GM20000 (cell line): ENCODE measurements around the gene APOL4.

Experiments
- DNase-seq: peaks from one replicate; pipeline ENCODE4 v3.0.0; 2012; ENCODE audit warnings: low spot score
- TF ChIP-seq, protein P1 (sequence below): IDR thresholded peaks from 2 replicates; pipeline ENCODE4 v1.5.1; 2012; ENCODE audit warnings: mild to moderate bottlenecking, control low read depth; ENCODE audit errors: extremely low read depth, missing control alignments

APOL4 gene

DNA sequence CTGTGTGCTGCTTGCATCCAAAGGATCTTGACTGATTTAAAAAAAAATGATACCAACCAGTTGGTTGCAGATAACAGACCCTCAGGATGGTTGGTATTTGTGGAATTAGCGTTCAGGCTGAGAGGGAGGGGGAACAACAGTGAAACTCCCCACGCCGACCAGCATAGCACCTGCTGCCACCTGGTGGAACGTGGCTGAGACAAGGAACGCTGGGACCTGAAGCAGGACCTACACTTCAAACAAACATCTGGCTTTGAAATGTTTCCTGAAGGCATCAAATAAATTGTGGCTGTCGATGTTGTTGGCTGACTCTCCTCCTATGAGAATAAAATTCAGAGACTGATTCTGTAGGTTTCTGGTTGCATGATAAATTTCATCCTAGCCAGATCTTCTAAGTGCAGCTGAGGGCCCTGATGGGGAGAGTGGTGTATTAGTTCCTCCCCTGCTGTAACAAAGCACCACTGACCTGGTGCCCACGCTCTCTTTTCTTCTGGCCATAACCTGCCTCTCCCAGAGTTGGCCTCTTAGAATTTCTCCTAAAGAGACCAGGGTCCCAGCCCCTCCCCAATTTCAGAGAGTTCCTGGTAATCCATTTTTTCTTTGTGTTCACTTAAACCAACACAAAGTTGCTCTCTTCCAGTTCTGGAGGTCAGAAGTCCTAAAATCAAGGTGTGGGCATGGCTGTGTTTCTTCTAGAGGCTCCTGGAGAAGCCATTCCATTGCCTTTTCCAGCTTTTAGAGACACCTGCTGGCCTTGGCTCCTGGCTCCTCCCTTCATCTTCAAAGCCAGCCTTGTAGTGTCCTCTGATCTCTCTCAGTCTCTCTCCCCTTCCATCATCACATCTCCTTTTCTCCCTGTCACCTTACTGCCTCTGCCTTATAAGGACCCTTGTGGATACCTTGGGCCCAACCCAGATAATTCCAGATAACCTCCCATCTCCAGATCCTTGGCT, 20.5 kb upstream of the APOL4 start:
- DNase-seq = peak; percentile 54
- TF ChIP-seq, protein P1, sequence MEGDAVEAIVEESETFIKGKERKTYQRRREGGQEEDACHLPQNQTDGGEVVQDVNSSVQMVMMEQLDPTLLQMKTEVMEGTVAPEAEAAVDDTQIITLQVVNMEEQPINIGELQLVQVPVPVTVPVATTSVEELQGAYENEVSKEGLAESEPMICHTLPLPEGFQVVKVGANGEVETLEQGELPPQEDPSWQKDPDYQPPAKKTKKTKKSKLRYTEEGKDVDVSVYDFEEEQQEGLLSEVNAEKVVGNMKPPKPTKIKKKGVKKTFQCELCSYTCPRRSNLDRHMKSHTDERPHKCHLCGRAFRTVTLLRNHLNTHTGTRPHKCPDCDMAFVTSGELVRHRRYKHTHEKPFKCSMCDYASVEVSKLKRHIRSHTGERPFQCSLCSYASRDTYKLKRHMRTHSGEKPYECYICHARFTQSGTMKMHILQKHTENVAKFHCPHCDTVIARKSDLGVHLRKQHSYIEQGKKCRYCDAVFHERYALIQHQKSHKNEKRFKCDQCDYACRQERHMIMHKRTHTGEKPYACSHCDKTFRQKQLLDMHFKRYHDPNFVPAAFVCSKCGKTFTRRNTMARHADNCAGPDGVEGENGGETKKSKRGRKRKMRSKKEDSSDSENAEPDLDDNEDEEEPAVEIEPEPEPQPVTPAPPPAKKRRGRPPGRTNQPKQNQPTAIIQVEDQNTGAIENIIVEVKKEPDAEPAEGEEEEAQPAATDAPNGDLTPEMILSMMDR = peak; percentile 84

DNA sequence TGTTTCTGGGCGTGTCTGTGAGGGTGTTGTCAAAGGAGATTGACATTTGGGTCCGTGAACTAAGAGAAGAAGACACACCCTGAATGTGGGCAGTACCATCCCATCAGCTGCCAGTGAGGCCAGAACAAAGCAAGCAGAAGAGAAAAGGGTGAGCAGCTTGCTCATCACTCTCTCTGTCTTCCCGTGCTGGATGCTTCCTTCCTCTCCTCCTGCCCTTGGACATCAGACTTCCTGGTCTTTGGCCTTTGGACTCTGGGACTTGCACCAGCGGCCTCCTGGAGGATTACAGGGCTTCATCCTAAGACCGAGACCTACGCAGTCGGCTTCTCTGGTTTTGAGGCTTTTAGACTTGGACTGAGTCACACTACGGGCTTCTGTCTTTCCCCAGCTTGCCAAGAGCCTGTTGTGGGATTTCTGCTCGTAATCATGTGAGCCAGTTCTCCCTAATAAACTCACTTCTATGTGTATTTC, 18.9 kb upstream of the APOL4 start:
- TF ChIP-seq, protein P1 = no peak
- DNase-seq = no peak

DNA sequence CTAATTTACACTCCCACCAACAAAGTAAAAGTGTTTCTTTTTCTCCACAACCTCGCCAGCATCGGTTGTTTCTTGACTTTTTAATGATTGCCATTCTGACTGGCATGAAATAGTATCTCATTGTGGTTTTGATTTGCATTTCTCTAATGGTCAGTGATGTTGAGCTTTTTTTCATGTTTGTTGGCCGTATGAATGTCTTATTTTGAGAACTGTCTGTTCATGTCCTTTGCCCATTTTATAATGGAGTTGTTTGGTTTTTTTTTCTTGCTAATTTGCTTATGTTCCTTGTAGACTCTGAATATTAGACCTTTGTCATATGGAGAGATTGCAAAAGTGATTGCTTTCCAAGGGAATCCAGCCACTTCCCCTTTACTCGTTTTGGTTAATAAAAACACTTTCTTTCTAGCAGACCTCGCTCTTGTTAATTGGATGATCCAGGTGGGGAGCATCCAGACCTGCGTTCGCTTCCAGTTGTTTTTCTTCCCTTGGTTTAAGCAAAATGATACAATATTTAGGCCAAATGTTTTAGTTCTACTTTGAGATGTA, 17.1 kb upstream of the APOL4 start:
- TF ChIP-seq, protein P1 = no peak

DNA sequence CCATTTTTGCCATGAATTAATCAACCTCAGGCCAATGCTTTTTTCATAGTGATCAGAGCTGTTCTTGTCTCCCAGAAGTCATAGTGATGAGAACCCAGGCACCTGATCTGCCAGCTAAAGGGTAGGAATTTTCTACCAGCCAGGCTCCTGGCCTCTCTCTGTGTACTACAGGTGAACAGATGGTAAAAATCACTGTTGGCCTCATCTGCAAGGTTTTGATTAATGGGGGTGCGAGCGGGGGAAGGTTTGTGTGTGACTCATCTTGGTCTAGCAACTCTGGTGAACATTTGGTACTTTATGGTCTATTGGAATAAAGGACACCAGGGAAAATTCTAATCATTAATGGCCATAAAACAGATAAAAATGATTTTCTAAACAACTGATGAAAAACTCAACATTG, 14.4 kb upstream of the APOL4 start:
- TF ChIP-seq, protein P1 = no peak
- DNase-seq = no peak

More for the DNA sequence above, 17.1 kb upstream of the APOL4 start:
- no peak for DNase-seq

DNA sequence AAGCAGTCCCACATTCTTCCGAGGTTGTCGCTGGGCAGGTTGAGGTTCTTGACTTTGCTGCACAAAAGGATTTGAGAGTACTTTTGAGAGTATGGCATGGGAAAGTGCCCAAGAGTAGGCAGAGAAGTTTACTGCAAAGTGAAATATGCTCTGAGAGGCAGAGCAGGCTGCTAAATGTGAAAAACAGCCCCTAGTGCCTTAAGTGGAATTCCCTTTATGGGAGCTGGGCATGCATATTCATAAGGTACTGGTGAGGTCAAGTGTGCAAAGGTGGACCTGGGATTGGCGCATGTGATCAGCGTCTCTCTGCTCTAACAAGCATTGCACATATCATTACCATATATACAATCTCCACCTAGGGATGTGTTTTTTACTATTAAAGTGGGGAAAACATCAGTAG, 12.0 kb upstream of the APOL4 start:
- DNase-seq = no peak
- TF ChIP-seq, protein P1 = no peak

DNA sequence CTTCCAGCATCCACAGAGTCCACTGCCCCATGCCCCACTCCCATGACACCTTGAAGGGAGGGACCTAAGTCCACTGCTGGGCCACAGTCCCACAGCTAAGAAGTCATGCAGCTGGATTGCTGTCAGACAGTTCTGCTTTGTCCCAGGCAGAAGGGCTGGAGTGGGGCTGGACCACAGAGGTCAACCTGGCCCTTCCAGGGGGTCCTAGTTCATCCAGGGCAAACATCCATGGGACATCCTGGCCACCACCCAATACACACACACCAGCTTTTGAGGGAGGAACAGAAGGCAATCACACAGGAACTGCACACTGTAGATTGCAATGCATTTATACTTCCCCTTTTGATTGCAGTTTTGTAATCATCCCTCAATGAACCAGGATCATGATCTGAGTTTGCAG, 11.3 kb upstream of the APOL4 start:
- TF ChIP-seq, protein P1 = no peak
- no peak for DNase-seq

DNA sequence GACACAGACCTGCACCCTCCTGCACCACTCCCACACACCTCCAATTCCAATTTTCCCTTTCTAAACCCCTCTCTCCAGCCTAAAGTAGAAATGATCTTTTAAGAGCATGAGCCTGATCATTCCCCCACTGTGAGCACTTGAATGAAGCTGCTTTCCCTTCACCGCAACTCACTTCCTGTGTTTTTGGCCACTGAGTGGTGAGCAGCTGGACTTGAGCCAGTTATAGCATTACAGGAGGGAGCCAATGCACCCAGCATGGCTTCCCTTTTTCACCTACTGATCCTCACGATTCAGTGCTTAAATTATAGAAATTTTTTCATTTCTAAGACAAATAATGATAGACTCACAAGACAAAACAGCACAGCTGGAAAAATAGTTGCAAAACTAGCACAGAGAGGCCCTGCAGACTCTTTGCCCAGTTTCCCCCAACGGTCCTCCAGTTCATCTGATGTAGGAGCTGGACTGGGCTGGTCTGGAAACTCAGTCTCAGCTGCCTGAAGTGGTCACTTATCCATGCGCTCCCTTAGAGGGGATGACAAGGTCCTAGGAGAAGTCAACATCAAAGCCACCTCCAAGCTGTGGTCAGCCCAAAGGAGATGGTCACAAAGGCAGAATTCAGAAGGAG, 9.7 kb upstream of the APOL4 start:
- no peak for DNase-seq
- TF ChIP-seq, protein P1 = no peak
